ENCODE results near the gene CNNM2. TPM values are rescaled to one million over a fixed set of nuclear protein-coding genes. Genes with fewer than 3 reads are reported as not detected.
A peak's percentile ranks its signal among the peaks of the same experiment; 100 is the strongest.

CNNM2 gene
- total and polyA plus RNA-seq, 8 donors: 6.0 to 10.3 (median 8.3) TPM

DNA sequence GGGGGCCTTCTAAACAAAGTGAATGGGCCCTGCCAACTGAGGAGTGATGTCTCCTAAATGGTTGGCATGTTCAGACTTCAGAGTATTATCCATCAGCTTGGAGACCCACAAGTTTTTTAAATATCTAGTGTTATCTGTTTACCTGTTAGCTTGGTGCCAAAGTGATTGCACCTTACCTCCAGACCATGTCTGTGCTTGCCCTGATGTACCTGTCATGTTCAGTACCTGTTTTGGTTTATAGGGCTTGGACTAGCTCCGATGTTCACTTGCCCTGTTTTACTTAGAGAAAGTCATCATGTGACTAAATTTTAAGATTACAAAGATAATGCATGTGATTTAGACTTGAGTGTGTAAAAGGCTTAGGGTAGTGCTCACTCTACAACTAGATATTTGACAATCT, 67.7 kb downstream of the CNNM2 start:
- DNase-seq (no peak), ATAC-seq (no peak)
- H3K27me3 ChIP-seq: no peaks in the 10 kb centered on the region
- H3K9me3 ChIP-seq: no peaks in the 10 kb centered on the region
- TF ChIP-seq CTCF (IDR thresholded peaks at IDR 0.05): no peak
- no peak overlapping the region for H3K4me3 ChIP-seq
- no peak overlapping the region for H3K27ac ChIP-seq
- no peaks in the 10 kb centered on the region for H3K36me3 ChIP-seq
- intact Hi-C loops (cut with DNase I): no loop called here
- no peaks in the 10 kb centered on the region for H3K4me1 ChIP-seq

- no peak overlapping the region for H3K27ac ChIP-seq
- DNase-seq: peak in 1 of 4 donors; percentile 13
- H3K9me3 ChIP-seq: no peaks in the 10 kb centered on the region
- no peaks in the 10 kb centered on the region for H3K36me3 ChIP-seq
- intact Hi-C loops (cut with DNase I): no loop called here
- ATAC-seq: no peak
- H3K27me3 ChIP-seq: no peaks in the 10 kb centered on the region
- no peak overlapping the region for H3K4me3 ChIP-seq
- TF ChIP-seq CTCF (IDR thresholded peaks at IDR 0.05): no peak
- H3K4me1 ChIP-seq: no peaks in the 10 kb centered on the region
These were observed 70.6 kb downstream of the CNNM2 start for GRCh38 chr10:102988404-102989314.

- no peaks in the 10 kb centered on the region for H3K9me3 ChIP-seq
- H3K4me3 ChIP-seq: no peak overlapping the region
- no peaks in the 10 kb centered on the region for H3K4me1 ChIP-seq
- no peak for DNase-seq
- no peaks in the 10 kb centered on the region for H3K36me3 ChIP-seq
- H3K27me3 ChIP-seq: no peaks in the 10 kb centered on the region
- intact Hi-C loops (cut with DNase I): no loop called here
- no peak for TF ChIP-seq CTCF (IDR thresholded peaks at IDR 0.05)
- H3K27ac ChIP-seq: no peak overlapping the region
- ATAC-seq: no peak
These were observed 76.6 kb downstream of the CNNM2 start for GRCh38 chr10:102994531-102995295.

DNA sequence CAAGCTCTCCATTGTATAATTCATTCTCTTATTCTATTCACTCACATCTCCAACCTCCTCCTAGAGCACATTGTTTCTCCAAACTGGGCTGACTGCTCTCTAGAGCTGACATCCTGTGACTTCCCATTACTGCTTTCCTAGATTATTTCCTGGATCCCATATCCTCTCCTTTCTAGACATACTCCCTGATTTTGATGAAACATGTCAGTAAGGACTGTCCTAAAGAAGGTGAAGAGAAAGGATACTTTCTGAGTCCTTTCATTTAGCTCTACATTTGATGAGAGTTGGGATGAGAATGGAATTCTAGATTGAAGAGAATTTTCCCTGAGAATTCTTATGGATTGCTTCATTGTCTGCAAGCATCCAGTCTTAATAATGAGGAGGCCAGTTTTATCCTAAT, 78.8 kb downstream of the CNNM2 start:
- DNase-seq: no peak
- intact Hi-C loops (cut with DNase I): no loop called here
- no peak for ATAC-seq
- no peaks in the 10 kb centered on the region for H3K36me3 ChIP-seq
- H3K27me3 ChIP-seq: no peaks in the 10 kb centered on the region
- H3K9me3 ChIP-seq: no peaks in the 10 kb centered on the region
- TF ChIP-seq CTCF (IDR thresholded peaks at IDR 0.05): no peak
- no peak overlapping the region for H3K27ac ChIP-seq
- no peak overlapping the region for H3K4me3 ChIP-seq
- no peaks in the 10 kb centered on the region for H3K4me1 ChIP-seq

DNA sequence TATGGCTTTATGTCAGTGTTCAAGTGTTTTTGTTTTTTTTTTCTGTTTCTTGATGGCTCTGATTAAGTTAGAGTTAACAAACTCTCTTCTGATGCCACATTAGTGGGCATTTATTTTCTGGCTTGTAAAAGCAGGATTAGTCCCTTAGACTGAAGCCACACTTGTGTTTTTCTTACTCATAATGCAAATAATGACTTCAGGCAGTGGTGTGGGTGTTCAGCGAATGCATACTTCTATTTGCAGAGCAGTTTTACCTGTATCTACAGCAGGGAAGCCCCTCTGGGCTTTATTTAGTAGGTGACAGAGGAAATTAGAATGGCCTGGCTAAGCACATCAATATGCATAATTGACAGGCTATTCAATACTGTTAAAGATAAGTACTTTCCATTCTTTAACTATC, 79.9 kb downstream of the CNNM2 start:
- Histone ChIP-seq H3K4me1 (no peaks in the 10 kb centered on the region), H3K4me3 (no peak overlapping the region), H3K27ac (no peak overlapping the region), H3K27me3 (no peaks in the 10 kb centered on the region), H3K9me3 (no peaks in the 10 kb centered on the region), H3K36me3 (no peaks in the 10 kb centered on the region)
- DNase-seq: no peak
- ATAC-seq: peak; percentile 47
- intact Hi-C loops (cut with DNase I): no loop called here
- no peak for TF ChIP-seq CTCF (IDR thresholded peaks at IDR 0.05)
